Measurements from ENCODE around the gene CRACR2B.

- TF ChIP-seq POLR2AphosphoS5 (IDR thresholded peaks at IDR 0.05; ENCODE audit: low read depth, low read length) (no peak), TAF1 (IDR thresholded peaks at IDR 0.05; ENCODE audit: borderline replicate concordance, insufficient read depth, low read length) (no peak)
These were observed 20.2 kb downstream of the CRACR2B start for GRCh38 chr11:847876-848275.

Measured in PFSK-1 (cell line).